ENCODE results near the gene NFKB2. TPM values are rescaled to one million over a fixed set of nuclear protein-coding genes. Genes with fewer than 3 reads are reported as not detected.

Gene NFKB2
- total and polyA plus RNA-seq, 12 donors = 9.9 to 40.0 (median 16.2) TPM

GRCh38 chr10:102418622-102419268, 23.2 kb downstream of the NFKB2 start, which contains the start of gene PSD:
TSS of gene PSD (minus strand) at chr10:102418785. CDS start at chr10:102417038, 1,747 bp downstream.
- H3K27me3 ChIP-seq = peaks cover 0 to 55% (median 50%) of the 10 kb centered on the region in 7 donors
- H3K4me3 ChIP-seq = peak within 1 kb of the TSS; percentile 80 to 100 (median 94)
- no peak for DNase-seq
- no peaks in the 10 kb centered on the region for H3K9me3 ChIP-seq
- intact Hi-C loops (cut with DNase I) = loop anchor here in 1 of 10 donors (10.0 kb wide), 1 partner anchor 166 kb away; no protein-coding TSS in a partner anchor
- ATAC-seq = no peak
- peaks cover 15 to 39% (median 36%) of the 10 kb centered on the region in 9 donors for H3K4me1 ChIP-seq
- no peak for TF ChIP-seq CTCF (IDR thresholded peaks at IDR 0.05)
- peak within 1 kb of the TSS in 1 of 10 donors; percentile 91 for H3K27ac ChIP-seq
- peaks cover 0 to 11% (median 0%) of the 10 kb centered on the region in 9 donors for H3K36me3 ChIP-seq
- WGBS, 2 donors = 1 to 4% methylated on average over 45 of the region's 45 CpGs

GRCh38 chr10:102419269-102420180, 24.0 kb downstream of the NFKB2 start:
- Histone ChIP-seq H3K27me3 (peaks cover 0 to 47% (median 45%) of the 10 kb centered on the region in 7 donors), H3K36me3 (peaks cover 0 to 19% (median 0%) of the 10 kb centered on the region in 9 donors), H3K4me3 (peak overlapping the region; percentile 80 to 100 (median 94)), H3K4me1 (peaks cover 15 to 40% (median 36%) of the 10 kb centered on the region in 9 donors), H3K9me3 (no peaks in the 10 kb centered on the region), H3K27ac (peak overlapping the region in 6 of 10 donors; percentile 85 to 97 (median 91))
- peak in 5 of 8 donors; percentile 3 to 38 (median 26) for ATAC-seq
- intact Hi-C loops (cut with DNase I) = loop anchor here in 5 of 10 donors (5.0 to 10.0 kb wide), 4 partner anchors 43 to 165 kb away; partner anchors contain the start of genes ACTR1A (in 2 of the 5) and SUFU (in 2 of the 5)
- peak; percentile 38 to 70 for DNase-seq
- WGBS, 2 donors = 1% methylated on average over 52 to 54 of the region's 54 CpGs
- TF ChIP-seq CTCF (IDR thresholded peaks at IDR 0.05) = no peak

GRCh38 chr10:102420181-102420713, 24.7 kb downstream of the NFKB2 start:
- peak overlapping the region; percentile 80 to 100 (median 94) for H3K4me3 ChIP-seq
- H3K27ac ChIP-seq = peak overlapping the region in 9 of 10 donors; percentile 81 to 97 (median 91)
- ATAC-seq (peak in 2 of 8 donors; percentile 1), DNase-seq (no peak)
- H3K36me3 ChIP-seq = peaks cover 0 to 24% (median 0%) of the 10 kb centered on the region in 9 donors
- peaks cover 15 to 40% (median 36%) of the 10 kb centered on the region in 9 donors for H3K4me1 ChIP-seq
- WGBS, 2 donors = 1% methylated on average over 21 of the region's 21 CpGs
- peaks cover 0 to 40% (median 38%) of the 10 kb centered on the region in 7 donors for H3K27me3 ChIP-seq
- TF ChIP-seq CTCF (IDR thresholded peaks at IDR 0.05) = no peak
- H3K9me3 ChIP-seq = no peaks in the 10 kb centered on the region
- intact Hi-C loops (cut with DNase I) = loop anchor here in 4 of 10 donors (5.0 to 10.0 kb wide), 3 partner anchors 42 to 82 kb away; partner anchors contain the start of genes ACTR1A (in 2 of the 4) and SUFU (in 2 of the 4)
